Calu3 (cell line): ENCODE results near the gene PCBD2. TPM values are rescaled to one million over a fixed set of nuclear protein-coding genes. Genes with fewer than 3 reads are reported as not detected.

Source experiments
- BruUV-seq: library from RNA; stranded (reverse); fragments of 400-500 nt; replicated peaks from 2 replicates; lab custom pipeline; 2021; lab: Mats Ljungman, UMichigan
- CTCF ChIA-PET: fragments of 300-600 bp; sonication (Branson Sonifier 250); formaldehyde crosslinking; loops from one replicate; lab custom pipeline; 2022; ENCODE audit warnings: antibody characterized with exemption; lab: Charles Lee
- DNase-seq: peaks from one replicate; pipeline ENCODE4 v3.0.0; 2022
- H3K27ac Mint-ChIP-seq: one replicate; pipeline ENCODE4 v1.8.0; 2022; ENCODE audit warnings: mixed read lengths; ENCODE audit not compliant: unreplicated experiment
- H3K27me3 Mint-ChIP-seq: one replicate; pipeline ENCODE4 v1.8.0; 2022; ENCODE audit warnings: mixed read lengths; ENCODE audit not compliant: unreplicated experiment
- H3K36me3 Mint-ChIP-seq: one replicate; pipeline ENCODE4 v1.8.0; 2022; ENCODE audit warnings: mild to moderate bottlenecking, moderate library complexity, mixed read lengths; ENCODE audit not compliant: insufficient read depth, unreplicated experiment
- H3K4me1 Mint-ChIP-seq: one replicate; pipeline ENCODE4 v1.8.0; 2022; ENCODE audit warnings: mild to moderate bottlenecking, low read depth, mixed read lengths; ENCODE audit not compliant: unreplicated experiment
- H3K4me3 Mint-ChIP-seq: one replicate; pipeline ENCODE4 v1.8.0; 2022; ENCODE audit warnings: mild to moderate bottlenecking, low read depth, moderate library complexity, mixed read lengths; ENCODE audit not compliant: unreplicated experiment
- H3K9me3 Mint-ChIP-seq: one replicate; pipeline ENCODE4 v1.8.0; 2022; ENCODE audit warnings: low read depth, mixed read lengths; ENCODE audit not compliant: unreplicated experiment
- intact Hi-C: fragments of 100-400 bp; cut with micrococcal nuclease; formaldehyde crosslinking; loops from one replicate; pipeline ENCODE4 v1.10.0; 2022; ENCODE audit not compliant: unreplicated experiment
- total RNA-seq: library from RNA; stranded (reverse); gene quantifications from 2 replicates; pipeline ENCODE4 v1.2.3, GENCODE V29; 2022
- TF ChIP-seq, protein P1 (sequence below): fragments of 200-600 bp; IDR thresholded peaks from one replicate; pipeline ENCODE4 v1.8.0; 2022; ENCODE audit warnings: antibody characterized with exemption; ENCODE audit not compliant: unreplicated experiment

The PCBD2 gene
- total RNA-seq, 1 experiment from 2014 or later = 18.1 TPM

DNA sequence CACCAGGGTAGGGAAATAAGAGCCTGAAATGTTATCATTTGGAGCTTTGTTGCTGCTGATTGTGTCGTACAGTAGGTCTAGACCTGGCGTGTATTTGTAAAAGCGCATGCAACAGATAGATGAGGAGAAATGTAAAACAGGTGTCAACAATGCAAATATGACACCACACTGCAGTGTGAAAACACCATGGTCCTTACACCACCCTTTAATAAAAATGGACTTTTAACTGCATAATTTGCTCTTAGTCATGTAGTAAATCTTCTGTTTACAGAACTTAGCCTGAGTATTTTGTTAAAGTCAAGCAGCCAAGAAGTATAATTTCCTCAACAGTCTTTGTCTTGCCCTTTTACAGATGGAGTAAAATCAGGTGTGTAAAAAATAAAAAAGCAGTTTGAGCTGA is 13.9 kb downstream of the PCBD2 start:
- intact Hi-C loops = no loop called here

DNA sequence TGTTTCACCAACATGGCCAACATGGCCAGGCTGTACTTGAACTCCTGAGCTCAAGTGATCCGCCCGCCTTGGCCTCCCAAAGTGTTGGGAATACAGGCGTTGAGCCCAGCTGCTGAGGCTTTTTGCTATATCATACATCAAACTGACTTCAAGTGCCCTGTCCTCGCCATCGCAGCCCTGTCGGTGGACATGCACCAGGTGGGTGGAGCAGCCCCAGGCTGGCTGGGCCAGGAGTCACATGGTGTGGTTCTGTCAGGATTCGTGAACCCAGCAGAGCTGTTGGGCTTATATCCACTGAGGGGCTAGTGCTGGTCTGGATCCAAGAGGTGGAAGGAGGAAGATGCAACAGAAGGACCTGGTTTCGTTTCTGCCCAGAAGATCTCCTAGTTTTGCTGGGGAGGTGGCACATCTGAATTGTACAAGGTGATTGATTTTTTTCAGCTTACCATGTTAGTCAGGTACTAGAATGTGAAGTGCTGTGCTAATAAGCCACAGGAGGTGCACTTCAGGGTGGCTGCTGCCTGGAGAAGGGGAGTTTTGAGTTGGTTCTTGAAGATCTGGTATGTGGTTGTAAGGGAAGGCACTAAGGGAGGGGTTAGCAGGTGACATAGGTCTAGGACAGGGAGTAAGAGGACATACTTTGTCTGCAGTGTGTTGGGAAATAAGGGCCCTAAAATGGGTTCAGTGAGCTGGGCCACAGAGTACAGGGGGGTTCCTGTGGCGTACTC is 16.1 kb downstream of the PCBD2 start:
- Mint-ChIP-seq H3K27me3 (no peaks in the 10 kb centered on the region), H3K36me3 (peaks cover 8% of the 10 kb centered on the region), H3K9me3 (no peaks in the 10 kb centered on the region), H3K4me3 (no peak overlapping the region), H3K27ac (no peak overlapping the region), H3K4me1 (peaks cover 14% of the 10 kb centered on the region)
- CTCF ChIA-PET = interaction anchor here (0.7 kb wide), 1 partner anchor 58 kb away, joined by 3 read pairs; no protein-coding TSS in a partner anchor
- DNase-seq = no peak
- TF ChIP-seq, protein P1, sequence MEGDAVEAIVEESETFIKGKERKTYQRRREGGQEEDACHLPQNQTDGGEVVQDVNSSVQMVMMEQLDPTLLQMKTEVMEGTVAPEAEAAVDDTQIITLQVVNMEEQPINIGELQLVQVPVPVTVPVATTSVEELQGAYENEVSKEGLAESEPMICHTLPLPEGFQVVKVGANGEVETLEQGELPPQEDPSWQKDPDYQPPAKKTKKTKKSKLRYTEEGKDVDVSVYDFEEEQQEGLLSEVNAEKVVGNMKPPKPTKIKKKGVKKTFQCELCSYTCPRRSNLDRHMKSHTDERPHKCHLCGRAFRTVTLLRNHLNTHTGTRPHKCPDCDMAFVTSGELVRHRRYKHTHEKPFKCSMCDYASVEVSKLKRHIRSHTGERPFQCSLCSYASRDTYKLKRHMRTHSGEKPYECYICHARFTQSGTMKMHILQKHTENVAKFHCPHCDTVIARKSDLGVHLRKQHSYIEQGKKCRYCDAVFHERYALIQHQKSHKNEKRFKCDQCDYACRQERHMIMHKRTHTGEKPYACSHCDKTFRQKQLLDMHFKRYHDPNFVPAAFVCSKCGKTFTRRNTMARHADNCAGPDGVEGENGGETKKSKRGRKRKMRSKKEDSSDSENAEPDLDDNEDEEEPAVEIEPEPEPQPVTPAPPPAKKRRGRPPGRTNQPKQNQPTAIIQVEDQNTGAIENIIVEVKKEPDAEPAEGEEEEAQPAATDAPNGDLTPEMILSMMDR = no peak
- intact Hi-C loops = no loop called here
- no TSS peak for BruUV-seq

More for the DNA sequence above, 13.9 kb downstream of the PCBD2 start:
- Mint-ChIP-seq H3K36me3 (peaks cover 8% of the 10 kb centered on the region), H3K27ac (no peak overlapping the region), H3K9me3 (no peaks in the 10 kb centered on the region), H3K4me3 (no peak overlapping the region), H3K4me1 (peaks cover 14% of the 10 kb centered on the region), H3K27me3 (no peaks in the 10 kb centered on the region)
- TF ChIP-seq, protein P1 = no peak
- BruUV-seq = no TSS peak
- CTCF ChIA-PET = interaction anchor here (0.6 kb wide), 1 partner anchor 833 kb away, joined by 9 read pairs; no protein-coding TSS in a partner anchor
- DNase-seq = no peak

DNA sequence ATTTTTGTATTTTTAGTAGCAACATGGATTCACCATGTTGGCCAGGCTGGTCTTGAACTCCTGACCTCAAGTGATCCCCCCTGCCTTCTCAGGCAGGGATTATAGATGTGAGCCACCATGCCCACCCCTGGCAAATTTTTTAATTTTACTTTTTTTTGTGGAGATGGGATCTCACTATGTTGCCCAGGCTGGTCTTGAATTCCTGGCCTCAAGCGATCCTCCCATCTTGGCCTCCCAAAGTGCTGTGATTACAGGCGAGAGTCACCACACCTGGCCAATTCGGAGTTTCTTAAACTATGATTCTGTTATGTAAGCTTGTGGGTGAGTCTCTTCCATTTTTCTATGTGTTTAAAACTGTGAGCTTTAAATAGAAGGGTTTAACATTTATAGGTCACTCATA is 27.6 kb downstream of the PCBD2 start:
- BruUV-seq = no TSS peak
- TF ChIP-seq, protein P1 = no peak
- Mint-ChIP-seq H3K36me3 (no peaks in the 10 kb centered on the region), H3K4me3 (no peak overlapping the region), H3K9me3 (no peaks in the 10 kb centered on the region), H3K27ac (no peak overlapping the region), H3K4me1 (no peaks in the 10 kb centered on the region), H3K27me3 (no peaks in the 10 kb centered on the region)
- intact Hi-C loops = no loop called here
- DNase-seq = no peak
- CTCF ChIA-PET = no interaction called here

DNA sequence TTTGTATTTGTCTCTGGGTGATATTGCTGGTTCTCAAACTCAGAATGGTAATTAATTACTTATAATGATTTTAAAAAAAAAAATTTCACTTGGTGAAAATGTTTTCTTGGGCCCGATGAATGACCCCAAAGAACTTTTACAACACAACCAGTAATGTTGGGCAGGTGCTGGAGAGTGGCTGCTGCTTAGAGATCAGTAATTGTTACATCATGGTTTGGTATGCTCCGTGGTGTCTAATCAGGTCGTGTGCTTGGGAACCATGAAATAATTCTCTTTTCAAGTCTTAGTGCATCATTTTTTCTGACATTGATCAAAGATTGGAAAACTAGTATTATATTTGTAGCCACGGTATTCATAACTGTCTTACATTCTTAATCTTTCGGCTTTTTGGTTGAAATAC is 29.3 kb downstream of the PCBD2 start:
- intact Hi-C loops = no loop called here
- H3K27me3 Mint-ChIP-seq = no peaks in the 10 kb centered on the region
- no peak overlapping the region for H3K27ac Mint-ChIP-seq
- no peaks in the 10 kb centered on the region for H3K36me3 Mint-ChIP-seq
- no peaks in the 10 kb centered on the region for H3K4me1 Mint-ChIP-seq
- TF ChIP-seq, protein P1 = no peak
- H3K9me3 Mint-ChIP-seq = no peaks in the 10 kb centered on the region
- no peak for DNase-seq
- CTCF ChIA-PET = no interaction called here
- BruUV-seq = no TSS peak
- H3K4me3 Mint-ChIP-seq = no peak overlapping the region
